ENCODE measurements around the gene DNMT3A. TPM values are rescaled to one million over a fixed set of nuclear protein-coding genes. Genes with fewer than 3 reads are reported as not detected.

The DNMT3A gene
- total RNA-seq, 1 experiment from 2014 or later = 4.3 TPM

DNA sequence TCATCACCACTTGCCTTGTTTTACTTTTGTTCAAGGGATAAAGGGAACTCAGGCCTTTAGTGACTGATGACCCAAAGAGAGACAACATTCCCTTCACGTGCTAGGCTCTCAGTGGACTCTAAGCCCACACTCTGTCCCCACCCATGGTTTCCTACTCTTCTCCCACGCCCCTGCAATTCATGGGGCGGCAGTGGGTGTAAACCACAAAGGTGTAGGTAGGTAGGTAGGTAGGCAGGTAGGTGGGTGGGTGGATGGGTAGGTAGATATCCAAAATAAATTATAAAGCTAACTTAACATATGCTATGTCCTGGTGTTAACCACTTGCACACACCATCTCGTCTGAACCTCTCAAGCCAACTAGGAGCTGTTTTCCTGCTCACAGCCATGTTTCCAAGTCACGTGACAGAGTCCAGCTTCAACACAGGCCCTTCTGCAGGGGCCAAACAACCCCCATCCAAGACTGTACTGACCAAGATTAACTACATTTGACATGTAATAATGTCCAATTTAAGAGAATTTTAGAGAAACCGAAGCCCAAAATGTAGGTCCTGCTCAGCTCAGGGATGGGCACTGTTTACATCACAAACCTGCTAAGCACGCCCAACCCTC lies 33.7 kb downstream of the DNMT3A start:
- DNase-seq (ENCODE audit: low read depth) = no peak

DNA sequence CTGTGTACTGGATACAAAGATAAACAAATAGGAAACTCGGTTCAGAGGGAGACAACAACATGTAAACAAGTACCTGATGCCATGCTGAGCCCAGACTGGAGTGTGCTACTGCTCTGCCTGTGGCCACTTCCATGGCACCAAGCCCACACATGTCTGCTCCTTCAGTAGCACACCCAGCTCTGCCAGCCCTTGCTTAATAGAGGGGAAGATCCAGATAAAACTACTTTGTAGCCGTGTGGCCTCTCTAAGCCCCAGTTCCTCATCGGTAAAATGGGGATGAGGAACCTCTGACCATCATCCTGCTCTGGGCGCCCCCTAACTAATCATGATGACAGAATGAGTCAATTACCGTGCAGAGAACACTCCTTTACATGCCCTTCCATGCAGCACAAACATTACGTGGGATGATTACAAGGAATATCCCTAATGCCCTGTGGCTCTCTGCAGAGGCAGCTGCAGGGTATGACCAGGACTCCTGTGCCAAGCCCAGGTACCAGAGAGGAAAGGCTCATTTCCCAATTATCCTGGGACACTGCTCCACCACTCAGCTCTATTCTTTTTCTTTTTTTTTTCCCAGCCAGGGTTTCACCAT lies 34.9 kb downstream of the DNMT3A start:
- DNase-seq (ENCODE audit: low read depth) = no peak

DNA sequence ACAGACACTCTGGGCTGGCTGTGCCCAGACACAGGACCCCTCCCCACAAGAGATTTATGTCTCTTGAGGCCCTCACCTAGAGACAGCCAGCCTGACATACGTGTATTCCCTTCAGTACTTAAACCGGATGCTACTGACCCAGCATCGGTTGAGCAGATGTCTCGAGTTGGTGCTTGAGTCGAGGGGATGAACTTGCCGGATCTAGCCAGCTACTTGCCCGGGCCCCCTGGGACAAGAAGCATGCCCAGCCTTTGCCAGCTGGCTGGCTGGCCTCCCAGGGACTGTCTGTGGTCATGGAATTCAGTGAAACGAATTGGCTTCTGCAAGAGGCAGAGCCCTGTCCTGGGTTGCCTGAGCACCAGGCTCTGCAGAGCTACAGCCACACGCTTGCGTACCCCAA lies 36.0 kb downstream of the DNMT3A start:
- DNase-seq (ENCODE audit: low read depth) = no peak

DNA sequence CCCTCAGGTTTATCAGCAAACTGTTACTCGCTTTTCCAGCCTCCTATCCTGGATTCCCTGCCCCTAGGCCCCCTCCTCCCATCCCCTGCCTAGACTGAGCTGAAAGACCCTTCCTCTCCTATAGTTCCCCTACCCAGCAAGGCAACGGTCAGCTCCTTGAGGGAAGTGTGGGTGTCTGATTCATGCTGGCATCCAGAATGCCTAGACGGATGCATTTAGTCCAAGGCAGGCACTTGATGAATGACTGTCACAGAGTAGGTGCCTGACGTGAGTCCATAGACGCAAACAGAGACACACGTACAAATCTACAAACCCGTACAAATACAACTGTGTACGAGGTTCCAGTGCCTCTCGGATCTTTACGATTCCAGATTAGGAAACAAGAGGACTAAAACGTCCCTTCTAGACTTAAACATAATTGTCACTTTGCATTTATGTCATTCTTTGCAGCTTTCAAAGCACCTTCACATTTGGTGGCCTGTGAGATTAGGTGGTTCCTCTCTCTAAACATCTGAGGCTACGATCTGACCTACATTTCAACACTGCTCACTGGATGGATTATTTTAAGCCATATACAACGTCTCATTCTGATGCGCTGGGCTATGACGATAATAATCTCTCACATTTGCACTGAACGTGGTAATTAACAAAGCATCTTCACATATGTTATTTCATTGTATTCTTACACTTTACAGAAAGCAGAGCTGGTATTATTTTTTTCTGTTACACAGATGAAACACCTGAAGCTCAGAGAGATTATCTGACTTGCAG lies 36.7 kb downstream of the DNMT3A start:
- no peak for DNase-seq (ENCODE audit: low read depth)

DNA sequence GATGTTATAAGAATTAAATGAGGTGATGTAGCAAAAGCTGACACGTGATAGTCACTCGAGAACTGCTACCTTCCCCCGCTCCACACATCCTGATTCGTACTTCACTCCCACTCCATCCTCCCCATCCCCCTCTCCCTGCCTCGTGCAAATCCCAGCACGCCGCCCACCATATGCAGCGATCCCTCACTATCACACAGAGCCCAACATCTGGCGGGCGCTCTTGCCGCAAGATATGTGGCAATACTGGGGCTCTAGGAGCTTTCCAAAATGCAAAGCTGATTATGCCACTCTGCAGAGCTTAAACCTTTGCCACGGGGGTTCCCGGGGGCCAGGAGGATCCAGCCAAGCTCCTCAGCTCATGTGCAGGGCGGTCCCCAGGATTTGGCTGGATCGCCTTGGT lies 37.4 kb downstream of the DNMT3A start:
- DNase-seq (ENCODE audit: low read depth) = no peak

DNA sequence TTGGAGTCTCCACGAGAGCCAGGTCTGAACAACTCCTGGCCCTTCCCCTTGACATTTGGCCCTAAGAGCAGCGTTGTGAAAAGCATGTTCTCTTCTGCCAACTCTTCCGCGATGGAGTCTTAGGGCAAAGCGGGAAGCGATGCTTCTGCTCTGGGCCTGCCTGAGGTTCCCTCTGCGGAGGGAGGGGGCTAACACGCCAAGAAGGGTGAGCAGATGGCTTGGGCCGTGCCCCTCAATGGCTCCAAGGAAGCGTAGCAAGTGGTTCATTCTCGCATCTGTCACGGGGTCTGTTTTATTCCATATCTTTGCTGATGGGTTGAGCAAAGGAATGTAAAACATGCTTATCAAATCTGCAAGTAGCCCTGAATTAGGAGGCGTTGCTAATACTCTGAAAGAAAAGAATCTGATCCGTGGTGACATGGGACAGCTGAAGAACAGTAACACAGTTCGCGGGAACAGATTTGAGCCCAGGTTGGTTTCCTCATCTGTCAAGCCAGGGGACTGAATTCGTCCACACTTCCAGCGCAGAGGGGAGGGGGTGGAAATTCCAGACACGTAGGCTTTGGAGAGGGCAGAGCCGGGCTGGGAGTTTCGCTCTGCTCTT lies 38.0 kb downstream of the DNMT3A start:
- no peak for DNase-seq (ENCODE audit: low read depth)

DNA sequence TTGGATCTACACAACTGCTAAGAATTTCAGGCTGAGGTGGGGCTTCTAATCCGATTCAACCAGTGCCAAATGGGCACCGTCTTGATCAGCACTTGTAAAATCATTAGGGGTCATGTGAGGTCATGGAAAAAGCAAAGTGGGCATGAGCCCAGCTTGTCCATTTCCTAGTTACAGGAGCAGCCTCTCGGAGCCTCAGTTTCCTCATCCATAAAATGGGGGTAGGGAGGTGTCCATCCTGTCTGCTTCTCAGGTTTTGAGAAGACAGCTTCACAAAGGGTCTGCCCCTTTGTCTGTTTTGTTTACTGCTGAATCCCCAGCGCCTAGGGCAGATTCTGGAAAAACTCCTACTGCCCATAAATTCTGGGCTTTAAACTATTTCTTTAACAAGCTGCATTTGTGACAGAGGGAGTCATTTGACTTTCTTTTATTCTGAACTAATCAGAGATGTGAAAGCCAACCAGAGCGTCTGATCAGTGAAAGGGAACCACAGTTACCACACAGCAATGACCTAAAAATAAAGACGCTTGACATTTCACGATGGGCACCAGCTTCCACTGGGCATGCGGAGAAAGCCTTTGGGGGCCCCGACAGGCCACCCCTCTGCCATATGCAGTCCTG lies 38.9 kb downstream of the DNMT3A start:
- DNase-seq (ENCODE audit: low read depth) = no peak

DNA sequence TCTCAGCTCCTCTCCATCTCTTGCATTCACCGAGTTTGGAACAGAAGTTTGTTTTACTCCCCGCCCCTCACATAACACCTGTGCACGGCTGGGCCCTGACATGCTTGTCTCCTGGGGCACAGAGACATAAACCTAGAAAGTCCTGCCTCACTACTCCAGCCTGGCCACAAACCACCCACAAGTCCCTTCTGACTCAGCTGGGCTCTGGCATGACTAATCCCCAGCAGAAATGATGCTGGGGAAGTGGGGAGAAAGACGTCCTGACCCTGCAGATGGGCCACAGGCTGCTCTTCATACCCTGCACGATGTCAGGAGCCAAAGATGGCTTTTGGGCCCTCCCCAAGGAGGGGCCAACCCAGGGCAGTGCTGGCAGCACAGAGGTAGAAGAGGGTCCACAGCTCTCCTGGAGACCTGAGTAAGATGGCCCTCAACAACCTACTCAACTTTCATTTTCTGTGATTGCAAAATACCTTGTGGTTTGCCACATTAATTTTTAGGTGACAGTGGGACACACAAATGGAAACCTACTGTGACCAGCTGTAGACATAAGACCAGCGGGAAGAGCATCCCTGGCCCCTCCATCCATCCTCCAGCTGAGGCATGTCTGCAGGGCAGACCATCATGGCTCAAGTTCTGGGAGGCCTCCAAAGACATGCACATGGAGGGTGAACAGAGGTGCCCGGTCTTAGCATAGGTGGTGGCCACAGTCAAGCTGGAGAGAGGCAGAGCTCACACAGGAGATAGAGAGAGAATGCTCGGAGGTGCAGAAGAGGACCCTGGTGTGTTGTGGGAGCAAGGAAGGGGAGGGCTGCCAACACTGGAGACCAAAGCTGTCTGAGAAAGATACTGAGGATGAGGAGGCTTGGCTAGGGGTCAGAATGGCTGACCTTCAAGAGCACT lies 40.0 kb downstream of the DNMT3A start:
- DNase-seq (ENCODE audit: low read depth) = peak; percentile 94

DNA sequence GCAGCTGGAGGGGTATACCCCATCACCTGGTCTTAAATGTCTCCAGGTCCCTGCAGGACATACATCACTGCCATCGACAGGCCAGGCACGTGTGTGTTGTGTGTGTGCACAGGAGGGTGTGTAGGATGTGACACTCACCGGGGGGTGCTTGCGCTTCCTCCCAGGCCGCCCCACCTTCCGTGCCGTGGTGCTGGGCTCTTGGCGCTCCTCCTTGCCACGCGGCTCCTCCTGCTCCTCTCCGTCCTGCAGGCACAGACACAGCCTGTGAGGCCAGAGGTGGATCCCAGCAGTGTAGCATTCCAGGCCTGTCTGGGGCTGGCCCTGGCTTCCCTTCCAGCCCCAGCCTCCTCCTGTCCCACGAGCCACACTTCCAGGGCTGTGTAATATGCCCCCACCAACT lies 41.7 kb downstream of the DNMT3A start:
- no peak for DNase-seq (ENCODE audit: low read depth)

DNA sequence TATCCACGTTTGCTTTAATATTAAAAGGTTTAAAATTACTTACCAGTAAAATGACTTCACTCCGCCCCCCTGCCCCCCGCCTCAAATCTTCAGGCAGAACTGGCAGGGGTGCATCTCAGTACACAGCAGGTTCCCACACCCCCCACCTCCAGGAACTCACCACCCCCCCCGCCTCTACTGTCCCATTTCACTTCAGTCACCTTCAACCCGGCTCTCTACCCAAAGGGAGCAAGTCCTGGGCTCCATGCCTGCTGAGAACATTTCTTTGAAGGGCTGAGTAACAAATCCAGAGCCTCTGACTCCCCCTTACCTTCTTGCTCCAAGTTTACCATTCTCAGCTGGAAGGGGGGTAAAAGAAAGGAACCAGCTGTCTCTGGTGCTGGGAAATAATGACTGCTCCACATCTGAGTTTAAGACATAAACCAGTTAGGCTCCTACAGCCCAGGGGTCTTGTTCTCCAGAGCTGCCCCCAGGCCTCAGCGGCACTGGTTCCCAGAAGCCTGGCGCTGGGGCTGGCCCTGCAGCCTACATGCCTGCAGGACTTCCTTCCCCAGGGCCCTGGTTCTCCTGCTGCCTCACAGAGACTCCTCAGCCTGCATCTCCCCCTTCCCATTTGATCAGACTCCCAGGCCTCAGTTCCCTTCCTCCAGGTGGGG lies 42.8 kb downstream of the DNMT3A start:
- no peak for DNase-seq (ENCODE audit: low read depth)

DNA sequence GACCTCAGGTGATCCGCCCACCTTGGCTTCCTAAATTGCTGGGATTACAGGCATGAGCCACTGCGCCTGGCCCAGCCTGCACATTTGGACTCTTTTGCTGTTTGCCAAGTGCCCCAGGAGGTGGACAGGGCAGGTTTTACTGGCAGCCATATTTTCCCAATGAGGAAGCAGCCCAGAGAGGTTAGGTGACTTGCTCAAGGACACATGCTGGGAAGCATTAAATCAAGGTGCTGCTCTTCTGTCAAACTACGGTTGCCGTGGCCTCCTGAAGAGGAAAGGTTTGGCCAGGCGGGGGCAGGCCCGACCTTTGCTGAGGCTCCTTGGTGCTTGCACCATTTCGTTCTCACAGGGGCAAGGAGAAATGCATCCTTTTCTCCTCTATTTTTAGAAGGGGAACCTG lies 44.0 kb downstream of the DNMT3A start:
- no peak for DNase-seq (ENCODE audit: low read depth)

DNA sequence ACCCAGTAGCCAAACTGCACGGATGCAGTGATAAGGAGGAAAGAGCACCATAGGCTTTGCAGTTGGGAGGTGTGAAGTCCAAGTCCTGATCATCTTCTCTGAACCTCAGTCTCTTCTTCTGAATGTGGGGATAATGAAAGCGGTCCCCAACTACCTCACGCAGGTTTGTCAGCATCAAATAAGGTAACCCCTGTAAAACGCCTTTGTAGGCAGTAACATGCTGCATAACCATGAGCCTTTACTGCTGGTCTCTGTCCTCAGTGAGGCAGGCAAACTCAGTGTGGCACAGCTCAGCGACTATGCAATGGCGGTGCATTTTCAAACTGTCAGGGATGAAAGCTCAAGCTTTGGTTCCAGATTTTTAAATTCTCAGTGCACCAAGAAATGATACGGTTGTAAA lies 46.1 kb downstream of the DNMT3A start:
- no peak for DNase-seq (ENCODE audit: low read depth)

DNA sequence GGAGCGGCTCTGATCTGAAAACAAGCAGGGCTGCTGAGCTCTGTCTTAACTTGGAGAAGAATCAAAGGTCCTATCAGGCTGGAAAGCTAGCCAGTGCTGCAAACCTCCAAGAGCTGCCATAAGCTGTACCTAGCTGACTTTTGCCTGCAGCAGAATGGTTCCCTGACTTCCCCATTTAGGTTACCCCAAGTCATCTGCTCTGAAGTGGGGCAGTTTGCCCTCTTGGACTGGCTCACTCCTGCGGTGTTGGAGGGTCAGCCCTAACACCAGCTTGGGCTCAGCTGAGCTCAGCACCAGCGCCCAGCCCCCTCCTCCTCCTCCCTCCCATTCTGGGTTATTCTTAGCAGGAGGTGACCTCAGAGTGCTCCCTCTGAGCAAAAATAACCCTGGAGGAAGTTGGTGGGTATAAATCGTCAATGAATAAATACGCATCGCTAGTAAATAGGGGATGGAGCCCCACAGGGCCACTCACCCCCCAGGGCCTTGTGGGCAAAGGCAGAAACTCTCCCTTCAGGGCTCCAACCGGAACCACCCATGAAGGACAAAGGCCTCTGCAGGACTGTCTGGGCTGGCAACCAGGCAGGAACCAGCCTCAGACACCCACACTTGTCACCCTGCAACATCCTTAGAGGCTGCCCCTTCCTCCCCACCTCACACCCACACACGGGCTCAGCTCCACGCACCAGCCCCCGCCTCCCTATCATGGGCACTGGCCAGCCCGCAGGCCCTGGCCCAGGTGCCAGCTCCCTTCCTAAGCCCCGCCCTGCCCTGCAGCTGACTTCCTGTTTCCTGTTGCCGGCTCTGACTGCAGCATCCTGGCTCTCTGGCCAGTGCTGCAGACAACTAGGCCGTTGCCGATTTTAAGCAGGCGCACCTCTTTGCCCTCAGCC lies 46.9 kb downstream of the DNMT3A start:
- peak; percentile 56 for DNase-seq (ENCODE audit: low read depth)

DNA sequence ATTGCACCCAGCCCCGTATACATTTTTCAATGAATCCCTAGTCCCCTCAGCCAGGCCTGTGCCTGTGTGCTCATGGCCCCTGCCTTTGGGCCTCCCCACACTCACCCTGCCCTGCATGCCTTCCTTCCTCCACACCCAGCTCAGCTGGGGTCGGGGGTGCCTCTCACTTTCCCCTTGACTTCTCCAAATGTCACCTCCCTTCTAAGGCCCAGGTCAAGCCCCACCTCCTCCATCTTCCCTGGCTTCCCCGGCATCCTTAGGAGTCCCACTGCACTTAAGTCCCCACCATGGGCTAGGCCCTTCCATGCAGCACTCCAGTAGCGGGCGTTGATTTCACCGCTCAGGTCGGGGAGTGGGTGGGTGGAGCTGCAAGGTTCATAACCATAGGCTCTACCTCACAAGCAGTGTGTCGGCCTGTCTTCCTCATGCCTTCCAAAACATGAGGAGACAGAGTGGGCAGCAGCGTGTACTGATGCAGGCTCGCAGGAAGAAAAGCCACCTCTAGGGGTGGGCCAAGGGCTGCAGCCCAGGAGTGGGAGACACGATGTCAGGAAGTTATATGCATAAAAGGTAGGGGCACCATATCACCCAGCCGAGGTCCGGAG lies 47.7 kb downstream of the DNMT3A start:
- DNase-seq (ENCODE audit: low read depth) = no peak

DNA sequence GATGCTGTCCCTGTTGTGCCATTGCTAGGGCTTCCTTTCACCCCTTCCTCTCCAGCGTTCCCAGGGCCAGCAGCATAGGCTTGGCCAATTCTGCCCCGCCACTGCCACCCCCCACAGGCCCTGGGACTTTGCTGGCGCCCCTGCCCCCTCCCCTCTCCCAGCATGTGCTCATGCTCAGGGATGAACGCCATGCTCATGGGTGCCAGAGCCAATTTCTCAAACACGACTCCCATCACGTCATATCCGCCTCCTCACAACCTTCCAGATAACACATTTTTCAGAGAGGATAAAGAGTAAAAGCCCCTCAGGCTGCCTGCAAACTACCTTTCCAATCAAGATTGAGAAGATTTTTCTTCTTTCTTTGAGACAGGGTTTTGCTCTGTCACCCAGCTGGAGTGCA lies 48.6 kb downstream of the DNMT3A start:
- no peak for DNase-seq (ENCODE audit: low read depth)

DNA sequence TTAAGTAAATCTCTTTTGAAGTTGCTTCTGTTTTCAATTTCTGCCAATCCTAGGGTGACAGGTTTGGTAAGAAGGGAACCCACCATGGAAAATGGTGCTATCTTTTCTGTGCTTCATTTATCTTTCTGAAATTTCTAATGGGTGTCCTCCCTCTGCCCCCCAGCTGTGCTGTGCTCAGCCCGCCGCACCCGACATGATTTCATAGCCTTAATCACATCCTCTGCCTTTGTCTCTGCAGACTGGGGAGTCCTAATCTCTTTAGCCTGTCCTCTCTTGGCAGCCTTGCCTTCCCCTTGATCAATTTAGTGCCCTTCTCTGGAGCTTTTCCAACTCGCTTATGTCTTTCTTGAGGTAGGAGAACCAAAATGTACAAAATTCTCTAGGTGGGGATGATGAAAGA lies 49.3 kb downstream of the DNMT3A start:
- DNase-seq (ENCODE audit: low read depth) = no peak

DNA sequence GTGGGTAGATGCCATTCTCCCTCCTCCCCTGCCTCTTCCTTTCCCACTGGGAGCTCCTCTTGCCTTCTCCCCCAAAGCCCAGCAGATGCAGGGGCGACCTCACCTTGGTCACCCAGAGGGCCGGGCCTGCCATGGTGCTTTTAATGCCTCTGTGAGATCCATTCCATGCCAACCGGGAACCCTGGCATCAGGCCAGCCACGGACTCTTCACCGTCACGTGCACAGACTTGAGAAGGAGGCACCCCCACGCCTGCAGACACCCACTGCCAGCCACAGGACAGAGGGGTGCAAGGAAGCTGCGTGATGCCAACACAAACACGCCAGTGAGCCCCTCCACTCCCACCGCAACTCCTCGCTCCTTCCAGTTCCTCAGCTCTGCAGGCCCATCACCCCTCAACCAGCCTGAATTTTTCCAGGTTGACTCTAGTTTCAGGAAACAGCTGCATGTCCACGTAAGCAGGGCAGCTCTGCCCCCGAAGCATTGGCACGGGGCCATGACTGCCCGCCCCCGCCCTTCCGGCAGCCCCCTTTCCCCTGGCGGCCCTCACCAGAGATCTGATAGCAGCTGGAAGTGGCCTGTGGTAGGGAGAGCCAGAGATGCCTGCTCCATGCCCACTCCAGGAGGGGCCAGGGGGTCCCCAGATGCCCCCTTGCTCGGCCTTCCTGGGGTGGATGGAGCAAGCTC lies 50.8 kb downstream of the DNMT3A start:
- no peak for DNase-seq (ENCODE audit: low read depth)

DNA sequence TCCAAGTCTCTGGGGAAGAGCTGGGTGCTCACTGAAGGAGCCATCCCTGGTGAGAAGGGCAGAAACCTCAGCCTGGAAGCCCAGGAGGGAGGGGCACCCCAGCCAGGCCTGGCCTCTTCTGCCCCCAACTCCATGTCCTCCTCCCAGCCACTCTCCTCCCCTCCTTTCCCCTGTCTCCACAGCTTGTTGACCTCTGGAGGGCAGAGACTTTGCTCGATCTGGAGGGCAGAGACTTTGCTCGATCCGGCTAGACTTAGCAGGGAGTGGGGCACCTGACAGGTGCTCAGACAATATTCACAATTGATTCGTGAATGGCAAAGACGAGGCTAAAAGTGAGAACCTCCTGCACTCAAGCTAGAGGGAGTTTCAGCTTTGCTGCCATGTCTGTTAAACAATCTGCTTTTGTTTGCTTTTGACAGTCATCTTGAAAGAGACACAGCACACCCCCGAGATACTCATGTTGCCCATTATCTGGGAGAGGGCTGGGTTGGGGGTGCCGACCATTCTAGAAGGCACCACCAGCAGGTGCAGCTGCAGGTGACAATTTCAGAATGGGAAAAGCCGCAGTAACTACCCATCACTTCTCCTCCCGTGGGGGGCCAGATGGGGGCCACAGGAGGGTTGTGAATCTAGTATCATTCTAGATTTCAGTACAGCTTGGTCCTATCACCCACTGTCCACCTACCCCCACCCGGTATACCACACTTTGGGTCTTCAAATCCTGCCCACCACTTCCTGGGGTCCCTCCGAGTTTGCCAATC lies 54.8 kb downstream of the DNMT3A start:
- no peak for DNase-seq (ENCODE audit: low read depth)

All from HT1080 (cell line).